IMR-90 (cell line): ENCODE results near the gene PLCL2. TPM values are rescaled to one million over a fixed set of nuclear protein-coding genes. Genes with fewer than 3 reads are reported as not detected.

Source experiments
- ATAC-seq: fragments of 200-7000 bp; cut with Tn5 transposase; 2 replicates; pipeline ENCODE4 v1.9.1; 2020; ENCODE audit warnings: low read depth, mild to moderate bottlenecking, moderate library complexity
- BruUV-seq: library from RNA; stranded (reverse); fragments of 400-500 nt; replicated peaks from 2 replicates; lab custom pipeline; 2021; lab: Mats Ljungman, UMichigan
- CTCF ChIA-PET: fragments of 300-600 bp; formaldehyde crosslinking; extraction: SDS; loops from one replicate; lab custom pipeline; 2021; ENCODE audit warnings: antibody characterized with exemption; lab: Yijun Ruan, JAX
- POLR2A ChIA-PET: fragments of 300-600 bp; sonication (Branson Sonifier 250); formaldehyde crosslinking; loops from one replicate; lab custom pipeline; 2022; ENCODE audit warnings: antibody characterized with exemption; ENCODE audit not compliant: unreplicated experiment; lab: Charles Lee
- DNase-seq: peaks from one replicate; pipeline ENCODE4 v3.0.0; 2013
- H2AFZ ChIP-seq: replicated peaks from 2 replicates; pipeline ENCODE3; 2013; ENCODE audit warnings: low read length, mild to moderate bottlenecking; ENCODE audit not compliant: poor library complexity
- H2AK5ac ChIP-seq: 2 replicates; pipeline ENCODE4 v1.6.1; 2013; ENCODE audit warnings: low read depth, low read length, inconsistent platforms
- H2AK9ac ChIP-seq: replicated peaks from 2 replicates; pipeline ENCODE3; 2013; ENCODE audit warnings: mild to moderate bottlenecking, low read depth, low read length, moderate library complexity; ENCODE audit not compliant: poor library complexity
- H2BK120ac ChIP-seq: 2 replicates; pipeline ENCODE4 v1.6.1; 2013; ENCODE audit warnings: low read depth, low read length, inconsistent platforms
- H2BK15ac ChIP-seq: 3 replicates; pipeline ENCODE4 v1.6.1; 2013; ENCODE audit warnings: low read depth, low read length, inconsistent platforms
- H2BK20ac ChIP-seq: 2 replicates; pipeline ENCODE4 v1.6.1; 2013; ENCODE audit warnings: low read depth, mild to moderate bottlenecking, inconsistent platforms, low read length, moderate library complexity
- H2BK5ac ChIP-seq: 2 replicates; pipeline ENCODE4 v1.6.1; 2013; ENCODE audit warnings: mild to moderate bottlenecking, low read depth, low read length, inconsistent platforms; ENCODE audit not compliant: poor library complexity, severe bottlenecking
- H3K14ac ChIP-seq: replicated peaks from 2 replicates; pipeline ENCODE4 v1.6.1; 2013; ENCODE audit warnings: low read depth, low read length, inconsistent platforms
- H3K18ac ChIP-seq: 2 replicates; pipeline ENCODE4 v1.6.1; 2013; ENCODE audit warnings: low read depth, low read length, control low read depth
- H3K23ac ChIP-seq: 2 replicates; pipeline ENCODE4 v1.6.1; 2013; ENCODE audit warnings: low read depth, low read length, inconsistent platforms
- H3K27ac ChIP-seq: 2 replicates; pipeline ENCODE4 v1.5.1; 2013; ENCODE audit warnings: mild to moderate bottlenecking, control low read depth, low read length; ENCODE audit not compliant: insufficient read depth
- H3K27me3 ChIP-seq: 2 replicates; pipeline ENCODE4 v1.6.1; 2013; ENCODE audit warnings: low read length; ENCODE audit not compliant: control insufficient read depth, insufficient read depth
- H3K36me3 ChIP-seq: 2 replicates; pipeline ENCODE4 v1.6.1; 2013; ENCODE audit warnings: low read length, mixed read lengths; ENCODE audit not compliant: control insufficient read depth, insufficient read depth
- H3K4ac ChIP-seq: 2 replicates; pipeline ENCODE4 v1.6.1; 2013; ENCODE audit warnings: low read depth, low read length, inconsistent platforms
- H3K4me1 ChIP-seq: 2 replicates; pipeline ENCODE4 v1.6.1; 2013; ENCODE audit warnings: low read length, mixed read lengths; ENCODE audit not compliant: control insufficient read depth, insufficient read depth
- H3K4me2 ChIP-seq: 2 replicates; pipeline ENCODE4 v1.6.1; 2013; ENCODE audit warnings: low read depth, mild to moderate bottlenecking, control low read depth, low read length, moderate library complexity
- H3K4me3 ChIP-seq: 2 replicates; pipeline ENCODE4 v1.5.1; 2013; ENCODE audit warnings: low read depth, mild to moderate bottlenecking, control low read depth, low read length, moderate library complexity; ENCODE audit not compliant: insufficient read depth
- H3K56ac ChIP-seq: 2 replicates; pipeline ENCODE4 v1.6.1; 2013; ENCODE audit warnings: low read length, inconsistent platforms; ENCODE audit not compliant: insufficient read depth; ENCODE audit errors: extremely low read depth
- H3K79me1 ChIP-seq, 2 experiments: 2 replicates each; pipeline ENCODE4 v1.6.1; 2013; ENCODE audit warnings: low read length in 2 of 2, inconsistent platforms in 1 of 2, low read depth in 1 of 2
- H3K9ac ChIP-seq: 2 replicates; pipeline ENCODE4 v1.6.1; 2013; ENCODE audit warnings: low read depth, low read length, control low read depth
- H3K9me1 ChIP-seq: 2 replicates; pipeline ENCODE4 v1.6.1; 2013; ENCODE audit warnings: low read length, inconsistent platforms; ENCODE audit not compliant: insufficient read depth
- H3K9me3 ChIP-seq: 2 replicates; pipeline ENCODE4 v1.6.1; 2013; ENCODE audit warnings: low read length; ENCODE audit not compliant: control insufficient read depth, insufficient read depth
- H4K20me1 ChIP-seq: 2 replicates; pipeline ENCODE4 v1.6.1; 2013; ENCODE audit warnings: low read length, inconsistent platforms; ENCODE audit not compliant: insufficient read depth
- H4K5ac ChIP-seq: 2 replicates; pipeline ENCODE4 v1.6.1; 2013; ENCODE audit warnings: mild to moderate bottlenecking, low read depth, low read length, control low read depth
- H4K8ac ChIP-seq, 2 experiments: 2 replicates each; pipeline ENCODE4 v1.6.1; 2013; ENCODE audit warnings: low read depth in 2 of 2, low read length in 2 of 2, control low read depth in 1 of 2, inconsistent platforms in 1 of 2
- H4K91ac ChIP-seq: 2 replicates; pipeline ENCODE4 v1.6.1; 2013; ENCODE audit warnings: low read depth, low read length, inconsistent platforms; ENCODE audit not compliant: insufficient read depth
- CEBPB ChIP-seq: IDR thresholded peaks from 2 replicates; pipeline ENCODE4 v1.6.1; 2012; ENCODE audit warnings: low read depth, low read length, improper control_type of control experiment
- MAFK ChIP-seq: IDR thresholded peaks from 2 replicates; pipeline ENCODE4 v1.6.1; 2012; ENCODE audit warnings: low read depth, low read length, improper control_type of control experiment
- MAZ ChIP-seq: IDR thresholded peaks from 2 replicates; pipeline ENCODE4 v1.6.1; 2012; ENCODE audit warnings: low read depth, mild to moderate bottlenecking, low read length, improper control_type of control experiment, moderate library complexity, borderline replicate concordance
- MXI1 ChIP-seq: IDR thresholded peaks from 2 replicates; pipeline ENCODE4 v1.6.1; 2012; ENCODE audit warnings: low read depth, mild to moderate bottlenecking, low read length, moderate library complexity, borderline replicate concordance
- SMC3 ChIP-seq: fragments of 150-350 bp; IDR thresholded peaks from 2 replicates; pipeline ENCODE4 v1.6.1; 2016; ENCODE audit warnings: low read depth, mild to moderate bottlenecking, antibody characterized with exemption, low read length, moderate library complexity
- WGBS, 2 experiments: methylation state at CpG; one replicate each; pipeline versions ENCODE4 v1.1.5 to v1.1.7; 2013; ENCODE audit warnings: missing lambda C conversion rate in 2 of 2; ENCODE audit not compliant: insufficient read length in 1 of 2; ENCODE audit errors: extremely low coverage in 2 of 2; 5-methylcytosine and 5-hydroxymethylcytosine counted together
- dilution Hi-C: fragments of 300-500 bp; cut with HindIII; formaldehyde crosslinking; loops from one replicate; pipeline ENCODE4 v1.14.3; 2018; ENCODE audit warnings: low sequenced_read_pairs; ENCODE audit not compliant: unreplicated experiment
- in situ Hi-C: fragments of 300-500 bp; cut with MboI; formaldehyde crosslinking; loops from 3 replicates; pipeline ENCODE4 v1.14.3; 2019; ENCODE audit warnings: low sequenced_read_pairs, inconsistent platforms, mixed read lengths
- intact Hi-C: fragments of 100-400 bp; cut with micrococcal nuclease; formaldehyde crosslinking; loops from 2 replicates; pipeline ENCODE4 v1.10.0; 2022
- polyA plus RNA-seq, 3 experiments: library from polyadenylated mRNA; depleted of rRNA; stranded (reverse); fragments of >200 nt; gene quantifications; 2 replicates each; pipeline ENCODE4 v1.2.3, GENCODE V29; 2012; ENCODE audit warnings: low replicate concordance in 1 of 3
- total RNA-seq: library from RNA; depleted of rRNA; stranded (reverse); fragments of >200 nt; gene quantifications from 2 replicates; pipeline ENCODE4 v1.2.3, GENCODE V29; 2012
- TF ChIP-seq, protein P1 (sequence below): fragments of 150-350 bp; IDR thresholded peaks from 2 replicates; pipeline ENCODE4 v1.6.1; 2016; ENCODE audit warnings: low read depth, mild to moderate bottlenecking, low read length, moderate library complexity, borderline replicate concordance

Gene PLCL2
- total and polyA plus RNA-seq, 2 of the 4 experiments (the other 2 are of a cell fraction): 0.92 to 3.8 TPM

DNA sequence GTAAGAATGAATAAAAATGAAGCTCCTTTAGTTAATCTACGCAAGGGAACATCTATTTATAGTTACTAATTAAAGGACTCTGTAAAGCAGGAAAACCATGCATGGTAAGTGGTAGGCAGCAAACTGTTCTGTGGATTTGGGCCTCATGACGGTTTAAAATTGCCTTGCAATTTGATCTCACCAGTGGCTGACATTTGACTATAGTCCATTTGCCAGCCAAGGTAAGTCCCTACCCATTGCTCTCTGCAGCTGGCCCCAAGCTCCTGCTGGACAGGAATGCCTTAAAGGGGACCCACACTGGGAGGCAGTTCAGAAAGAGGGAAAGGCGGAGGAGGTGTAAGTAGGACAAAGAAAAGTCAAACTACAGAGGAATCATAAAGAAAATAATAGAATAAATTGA is 203.3 kb downstream of the PLCL2 start:
- POLR2A ChIA-PET: no interaction called here
- in situ Hi-C loops: no loop called here

More for the DNA sequence above, 203.3 kb downstream of the PLCL2 start:
- H2AFZ ChIP-seq: no peak overlapping the region
- no peak for DNase-seq
- H3K9me1 ChIP-seq: no peaks in the 10 kb centered on the region
- no peak overlapping the region for H3K4me2 ChIP-seq
- no peak for TF ChIP-seq MAFK
- TF ChIP-seq MXI1: no peak
- TF ChIP-seq, protein P1, sequence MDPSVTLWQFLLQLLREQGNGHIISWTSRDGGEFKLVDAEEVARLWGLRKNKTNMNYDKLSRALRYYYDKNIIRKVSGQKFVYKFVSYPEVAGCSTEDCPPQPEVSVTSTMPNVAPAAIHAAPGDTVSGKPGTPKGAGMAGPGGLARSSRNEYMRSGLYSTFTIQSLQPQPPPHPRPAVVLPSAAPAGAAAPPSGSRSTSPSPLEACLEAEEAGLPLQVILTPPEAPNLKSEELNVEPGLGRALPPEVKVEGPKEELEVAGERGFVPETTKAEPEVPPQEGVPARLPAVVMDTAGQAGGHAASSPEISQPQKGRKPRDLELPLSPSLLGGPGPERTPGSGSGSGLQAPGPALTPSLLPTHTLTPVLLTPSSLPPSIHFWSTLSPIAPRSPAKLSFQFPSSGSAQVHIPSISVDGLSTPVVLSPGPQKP: no peak
- no peak for TF ChIP-seq SMC3
- no peak for TF ChIP-seq MAZ
- no peak for TF ChIP-seq CEBPB
- H2BK20ac ChIP-seq: no peak overlapping the region
- dilution Hi-C loops: no loop called here
- no peak overlapping the region for H3K27ac ChIP-seq
- no peak overlapping the region for H2AK9ac ChIP-seq
- H3K14ac ChIP-seq: no peak overlapping the region
- no peak overlapping the region for H4K91ac ChIP-seq
- no peak overlapping the region for H2BK5ac ChIP-seq
- ATAC-seq: no peak
- no peaks in the 10 kb centered on the region for H3K36me3 ChIP-seq
- intact Hi-C loops: no loop called here
- 40% methylated on average over 1 of the region's 3 CpGs; no CpG with 5 or more reads in 1 of the 2 experiments for WGBS, 2 experiments
- no peaks in the 10 kb centered on the region for H3K27me3 ChIP-seq
- no peaks in the 10 kb centered on the region for H3K9me3 ChIP-seq
- no peak overlapping the region for H2BK120ac ChIP-seq
- H4K8ac ChIP-seq: no peak overlapping the region
- H2AK5ac ChIP-seq: no peak overlapping the region
- no peaks in the 10 kb centered on the region for H4K20me1 ChIP-seq
- H3K23ac ChIP-seq: no peak overlapping the region
- H3K56ac ChIP-seq: no peak overlapping the region
- no peak overlapping the region for H4K5ac ChIP-seq
- H3K9ac ChIP-seq: no peak overlapping the region
- no peak overlapping the region for H3K4me3 ChIP-seq
- BruUV-seq: no TSS peak
- no peaks in the 10 kb centered on the region for H3K4me1 ChIP-seq
- no peak overlapping the region for H3K4ac ChIP-seq
- CTCF ChIA-PET: no interaction called here
- H2BK15ac ChIP-seq: no peak overlapping the region
- no peaks in the 10 kb centered on the region for H3K79me1 ChIP-seq
- no peak overlapping the region for H3K18ac ChIP-seq
